Activated CD8-positive, alpha-beta memory T cell treated with anti-CD3 and anti-CD28 coated beads, Interleukin-2, amount 10 ng/mL, durations not matched to agents 7 days and 5 days (primary cell): ENCODE results near the gene THAP10. TPM values are rescaled to one million over a fixed set of nuclear protein-coding genes. Genes with fewer than 3 reads are reported as not detected.

Source experiments
- ATAC-seq: fragments of 150-1000 bp; cut with Tn5 transposase; one replicate; pipeline ENCODE4 v1.10.0; 2021; ENCODE audit warnings: moderate library complexity
- CTCF ChIA-PET: fragments of 350-600 bp; sonication (Branson Sonifier 250); formaldehyde crosslinking; loops from one replicate; lab custom pipeline; 2021; ENCODE audit warnings: antibody characterized with exemption; lab: Charles Lee
- DNase-seq: peaks from one replicate; pipeline ENCODE4 v3.0.0-alpha.2; 2020
- H3K27ac Mint-ChIP-seq: one replicate; pipeline ENCODE4 v1.8.0; 2021; ENCODE audit warnings: mild to moderate bottlenecking, mixed read lengths
- H3K27me3 Mint-ChIP-seq: one replicate; pipeline ENCODE4 v1.8.0; 2021; ENCODE audit warnings: mixed read lengths
- H3K36me3 Mint-ChIP-seq: one replicate; pipeline ENCODE4 v1.8.0; 2021; ENCODE audit warnings: mild to moderate bottlenecking, mixed read lengths
- H3K4me1 Mint-ChIP-seq: one replicate; pipeline ENCODE4 v1.8.0; 2021; ENCODE audit warnings: mixed read lengths
- H3K4me3 Mint-ChIP-seq: one replicate; pipeline ENCODE4 v1.8.0; 2021; ENCODE audit warnings: mild to moderate bottlenecking, moderate library complexity, mixed read lengths
- H3K9me3 Mint-ChIP-seq: one replicate; pipeline ENCODE4 v1.8.0; 2022; ENCODE audit warnings: low read depth, mixed read lengths
- total RNA-seq, 2 experiments: library from RNA; stranded (reverse); gene quantifications; one replicate each; pipeline ENCODE4 v1.2.3, GENCODE V29; 2021

THAP10 gene
- total RNA-seq, 2 experiments from 2014 or later, result 0.20 to 0.47 TPM

DNA sequence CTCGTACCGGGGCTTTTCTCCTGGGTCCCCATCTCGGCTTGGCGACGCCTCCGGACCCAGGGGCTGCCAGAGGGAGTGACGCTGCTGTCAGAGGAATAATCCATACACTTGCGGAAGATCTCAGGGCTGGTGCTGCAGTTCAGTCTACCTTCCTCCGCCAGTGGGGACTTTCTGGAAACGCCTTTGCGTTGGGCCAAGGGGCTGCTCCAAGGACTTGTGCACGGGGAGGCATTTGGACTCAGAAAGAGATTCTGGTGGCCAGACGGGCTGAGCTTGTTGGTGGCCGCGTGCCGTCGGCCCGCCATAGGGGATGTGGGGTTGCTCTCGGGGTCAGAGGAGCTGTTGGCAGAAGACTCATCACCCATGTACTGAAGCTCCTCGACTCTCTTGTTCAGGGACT lies 60.1 kb downstream of the THAP10 start:
- H3K27ac Mint-ChIP-seq, result no peak overlapping the region
- H3K27me3 Mint-ChIP-seq, result peaks cover 14% of the 10 kb centered on the region
- H3K4me1 Mint-ChIP-seq, result no peaks in the 10 kb centered on the region
- ATAC-seq, result no peak
- H3K9me3 Mint-ChIP-seq, result no peaks in the 10 kb centered on the region
- H3K4me3 Mint-ChIP-seq, result no peak overlapping the region
- CTCF ChIA-PET, result no interaction called here
- no peak for DNase-seq
- H3K36me3 Mint-ChIP-seq, result no peaks in the 10 kb centered on the region

Other genes with a start within 250 kb of the THAP10 start
- 1 to 10 TPM in 1 of 2 experiments, under 1 TPM in 1; 0.61 to 1.0 TPM for gene UACA, start 128.9 kb downstream of the THAP10 start, total RNA-seq
- gene LARP6, start 38.3 kb downstream of the THAP10 start, total RNA-seq, result not detected
- gene LRRC49, start 393 bp upstream of the THAP10 start, total RNA-seq, result under 1 TPM in 1 of 2 experiments, not detected in 1; 0.66 TPM
- not detected for gene THSD4, start 223.0 kb upstream of the THAP10 start, total RNA-seq